Measurements from ENCODE around the gene SMARCA2. TPM values are rescaled to one million over a fixed set of nuclear protein-coding genes. Genes with fewer than 3 reads are reported as not detected.

The SMARCA2 gene
- total and polyA plus RNA-seq, 10 of the 15 experiments (the other 5 are each of a cell fraction or from before 2014, with no cell fraction given), result 100 to 392 (median 204) TPM

- Histone ChIP-seq H2AFZ (ENCODE audit: control insufficient read depth, low read depth, low read length) (no peak overlapping the region), H4K20me1 (ENCODE audit: control insufficient read depth, insufficient read depth) (no peaks in the 10 kb centered on the region), H3K27me3 (replicated peaks in 1 of 2; ENCODE audit: control insufficient read depth in 2 of 2, insufficient read depth in 2 of 2, low read length in 1 of 2) (no peaks in the 10 kb centered on the region), H3K4me1 (ENCODE audit: control insufficient read depth, insufficient read depth, low read length) (no peaks in the 10 kb centered on the region), H3K4me2 (ENCODE audit: control insufficient read depth, insufficient read depth) (no peak overlapping the region), H3K27ac (ENCODE audit: control insufficient read depth, insufficient read depth) (no peak overlapping the region), H3K79me2 (ENCODE audit: control insufficient read depth, insufficient read depth, low read length) (no peaks in the 10 kb centered on the region), H3K9ac (ENCODE audit: control insufficient read depth, insufficient read depth, low read length) (no peak overlapping the region), H3K9me3 (replicated peaks; ENCODE audit: control insufficient read depth, insufficient read depth, low read length) (no peaks in the 10 kb centered on the region), H3K4me3 (no peak overlapping the region), H3K36me3 (ENCODE audit: control insufficient read depth in 2 of 2, insufficient read depth in 2 of 2, low read length in 1 of 2) (peaks cover 16 to 50% of the 10 kb centered on the region in 2 experiments)
- BruUV-seq (replicated peaks), result no TSS peak
- CTCF ChIA-PET, result interaction anchor here (0.7 to 1.7 kb wide), 3 partner anchors 10 to 20 kb away, joined by 3 to 7 read pairs (median 4); no protein-coding TSS in a partner anchor
- DNase-seq (ENCODE audit: low read depth, low spot score) (no peak), FAIRE-seq (no peak), ATAC-seq (no peak)
- intact Hi-C loops (cut with micrococcal nuclease; ENCODE audit: unreplicated experiment) (no loop called here), in situ Hi-C loops (cut with MboI) (no loop called here)
- TF ChIP-seq CTCF (IDR thresholded peaks at IDR 0.05 in 2 of 3, conservative IDR thresholded peaks at IDR 0.05 in 1 of 3; ENCODE audit: control insufficient read depth in 2 of 3, extremely low read depth in 1 of 3, insufficient read depth in 1 of 3, low read depth in 3 of 3, low read length in 3 of 3) (no peak), STAT1 (conservative IDR thresholded peaks at IDR 0.05) (no peak), ZBTB4 (CRISPR knock-in tag; IDR thresholded peaks at IDR 0.05) (no peak), TBL1XR1 (IDR thresholded peaks at IDR 0.05; ENCODE audit: low read depth, low read length) (no peak), ETV6 (conservative IDR thresholded peaks at IDR 0.05 in 1 of 2, IDR thresholded peaks at IDR 0.05 in 1 of 2; ENCODE audit: borderline replicate concordance in 1 of 2, low read depth in 1 of 2) (no peak), NFYA (IDR thresholded peaks at IDR 0.05; ENCODE audit: borderline replicate concordance, low read depth, low read length) (no peak), SMAD1 (IDR thresholded peaks at IDR 0.05; ENCODE audit: low read depth, partially characterized antibody) (no peak), IRF4 (IDR thresholded peaks at IDR 0.05; ENCODE audit: low read depth, low read length) (no peak), BMI1 (IDR thresholded peaks at IDR 0.05; ENCODE audit: borderline replicate concordance) (no peak), BACH1 (IDR thresholded peaks at IDR 0.05; ENCODE audit: borderline replicate concordance) (no peak), KDM1A (IDR thresholded peaks at IDR 0.05; ENCODE audit: borderline replicate concordance) (no peak)
- RAD21 ChIA-PET (ENCODE audit: unreplicated experiment), result interaction anchor here (1.1 to 1.2 kb wide), 2 partner anchors 10 to 165 kb away, joined by 3 to 5 read pairs; no protein-coding TSS in a partner anchor
- POLR2A ChIA-PET, result interaction anchor here (0.6 kb wide), 1 partner anchor 68 kb away, joined by 3 read pairs; no protein-coding TSS in a partner anchor
- SMC1A ChIA-PET (ENCODE audit: uncharacterized antibody, unreplicated experiment), result interaction anchor here (0.6 to 1.7 kb wide), 3 partner anchors 19 to 664 kb away, joined by 3 to 5 read pairs (median 3); no protein-coding TSS in a partner anchor
- 50% methylated on average over 1 of the region's 1 CpG for WGBS (ENCODE audit: insufficient coverage, insufficient replicate concordance, low lambda C conversion rate, missing lambda C conversion rate)
Measured at GRCh38 chr9:2106666-2107065, 91.5 kb downstream of the SMARCA2 start.

Measured in GM12878 (cell line).